Activated CD4-positive, alpha-beta T cell treated with anti-CD3 and anti-CD28 coated beads, Interleukin-2, amount 50 U/mL, for 16 hours (primary cell): ENCODE data around the gene PDGFRA.

Experiments
- DNase-seq: peaks from one replicate; pipeline ENCODE4 v3.0.0-alpha.2; 2020

PDGFRA gene

DNA sequence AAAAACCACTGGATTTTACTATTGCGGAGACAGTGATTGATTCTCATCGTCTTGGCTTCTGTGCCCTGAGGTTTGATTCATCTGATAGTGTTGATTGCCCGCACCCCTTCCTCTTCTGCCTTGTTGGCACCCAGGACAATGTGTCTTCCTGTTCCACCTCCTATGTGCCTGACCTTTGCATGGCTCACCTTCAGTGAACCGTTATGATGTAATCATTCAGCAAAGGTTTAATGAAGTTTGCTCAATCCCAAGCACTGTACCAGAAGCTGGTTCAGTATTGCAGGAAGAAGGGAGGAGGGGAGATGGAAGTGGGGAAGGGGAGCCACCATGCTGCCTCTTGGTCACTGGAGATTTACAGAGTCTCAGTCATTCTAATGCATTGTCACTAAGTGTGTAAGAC lies 36.3 kb downstream of the PDGFRA start:
- no peak for DNase-seq

DNA sequence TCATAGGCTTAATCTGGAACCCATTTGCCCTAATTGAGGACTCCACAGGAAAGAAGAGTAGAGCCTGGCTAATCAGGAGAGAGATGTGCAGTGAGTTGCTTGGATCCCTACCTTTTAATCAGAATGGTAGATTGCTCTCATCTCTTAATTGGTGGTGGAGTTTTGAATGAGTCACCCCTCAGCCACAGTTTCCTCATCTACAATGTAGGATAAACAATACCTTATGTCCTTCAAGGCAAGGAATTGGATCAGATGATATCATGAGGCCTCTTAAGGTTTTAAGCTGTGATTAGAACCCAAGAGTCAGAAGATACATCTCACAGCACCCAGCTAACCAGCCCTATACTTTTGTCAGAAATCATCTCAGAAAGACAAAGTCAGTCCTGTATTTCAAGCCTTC lies 39.1 kb downstream of the PDGFRA start:
- DNase-seq, result peak; percentile 15

DNA sequence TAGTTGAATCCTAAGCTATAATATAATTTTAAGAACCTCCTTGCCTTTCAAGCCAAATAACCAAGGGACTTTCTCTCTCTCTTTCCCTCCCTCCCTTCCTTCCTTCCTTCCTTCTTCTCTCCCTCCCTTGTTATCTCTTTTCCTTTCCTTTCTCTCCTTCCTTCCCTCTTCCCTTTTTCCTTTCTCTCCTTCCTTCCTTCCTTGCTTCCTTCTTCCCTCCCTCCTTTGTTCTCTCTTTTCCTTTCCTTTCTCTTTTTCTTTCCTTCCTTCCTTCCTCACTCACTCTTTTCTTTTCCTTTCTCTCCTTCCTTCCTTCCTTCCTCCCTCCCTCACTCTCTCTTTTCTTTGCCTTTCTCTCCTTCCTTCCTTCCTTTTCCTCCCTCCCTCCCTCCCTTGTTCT lies 42.4 kb downstream of the PDGFRA start:
- no peak for DNase-seq

DNA sequence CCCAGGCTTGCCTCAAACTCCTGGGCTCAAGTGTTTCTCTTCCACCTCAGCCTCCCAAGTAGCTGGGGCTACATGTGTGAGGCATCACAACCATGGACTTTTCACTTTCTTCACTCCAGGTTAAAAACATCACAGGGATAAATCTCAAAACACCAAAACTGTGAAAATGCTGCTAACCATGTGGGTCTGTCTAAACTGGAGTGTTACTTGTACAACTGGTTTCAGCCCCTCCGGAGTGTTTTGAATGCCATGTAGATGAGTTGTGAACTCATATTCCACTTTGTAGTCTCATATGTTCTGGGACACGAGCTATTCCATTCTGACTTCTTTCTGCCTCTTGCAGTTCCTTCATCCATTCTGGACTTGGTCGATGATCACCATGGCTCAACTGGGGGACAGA lies 43.0 kb downstream of the PDGFRA start:
- DNase-seq, result no peak

DNA sequence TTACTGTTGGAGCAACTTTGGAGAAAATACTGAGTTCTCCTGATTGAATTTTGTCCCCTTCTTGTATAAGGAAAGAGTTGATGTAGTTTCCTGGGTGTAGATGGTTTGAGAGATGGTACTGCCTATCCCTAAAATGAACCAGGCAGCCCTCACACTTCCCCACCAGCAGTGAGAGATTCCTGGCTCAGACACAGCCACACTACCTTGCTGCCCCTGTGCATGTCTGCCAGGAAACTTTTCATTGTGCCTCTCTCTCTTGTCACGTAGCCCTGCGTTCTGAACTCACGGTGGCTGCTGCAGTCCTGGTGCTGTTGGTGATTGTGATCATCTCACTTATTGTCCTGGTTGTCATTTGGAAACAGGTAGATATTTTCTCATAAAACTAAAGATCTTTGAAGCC lies 45.2 kb downstream of the PDGFRA start:
- no peak for DNase-seq

DNA sequence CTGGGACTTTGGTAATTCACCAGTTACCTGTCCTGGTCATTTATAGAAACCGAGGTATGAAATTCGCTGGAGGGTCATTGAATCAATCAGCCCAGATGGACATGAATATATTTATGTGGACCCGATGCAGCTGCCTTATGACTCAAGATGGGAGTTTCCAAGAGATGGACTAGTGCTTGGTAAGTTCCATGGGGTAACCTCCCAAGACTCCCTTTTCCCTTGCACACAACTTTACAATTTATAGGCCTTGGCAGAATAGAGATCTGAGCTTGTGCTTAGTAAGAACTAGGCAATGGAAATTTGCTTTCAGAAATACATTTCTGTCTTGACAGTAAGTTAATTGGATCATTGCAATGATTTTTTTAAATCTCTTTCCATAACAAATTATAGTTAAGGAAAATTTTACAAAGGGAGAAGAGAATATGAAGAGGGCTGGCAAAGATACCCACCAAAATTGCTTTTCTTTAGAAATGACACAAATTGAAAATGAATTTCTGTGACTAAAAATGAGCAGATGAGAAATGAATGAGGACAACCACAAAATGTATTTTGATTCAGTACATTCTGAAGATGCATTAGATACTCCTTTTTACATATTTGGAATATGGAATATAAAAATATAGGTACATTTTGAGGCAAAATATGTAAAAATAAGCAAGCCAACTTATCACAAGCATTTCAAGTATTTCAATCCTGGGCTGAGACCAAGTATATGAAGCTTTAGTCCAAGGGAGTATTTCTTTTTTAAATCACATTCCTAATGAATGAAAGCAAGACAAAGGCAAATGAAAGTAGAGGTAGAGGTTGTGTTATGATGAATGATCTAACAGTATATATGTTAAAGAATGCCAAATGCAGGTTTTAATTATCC lies 45.9 kb downstream of the PDGFRA start:
- peak; percentile 39 for DNase-seq

DNA sequence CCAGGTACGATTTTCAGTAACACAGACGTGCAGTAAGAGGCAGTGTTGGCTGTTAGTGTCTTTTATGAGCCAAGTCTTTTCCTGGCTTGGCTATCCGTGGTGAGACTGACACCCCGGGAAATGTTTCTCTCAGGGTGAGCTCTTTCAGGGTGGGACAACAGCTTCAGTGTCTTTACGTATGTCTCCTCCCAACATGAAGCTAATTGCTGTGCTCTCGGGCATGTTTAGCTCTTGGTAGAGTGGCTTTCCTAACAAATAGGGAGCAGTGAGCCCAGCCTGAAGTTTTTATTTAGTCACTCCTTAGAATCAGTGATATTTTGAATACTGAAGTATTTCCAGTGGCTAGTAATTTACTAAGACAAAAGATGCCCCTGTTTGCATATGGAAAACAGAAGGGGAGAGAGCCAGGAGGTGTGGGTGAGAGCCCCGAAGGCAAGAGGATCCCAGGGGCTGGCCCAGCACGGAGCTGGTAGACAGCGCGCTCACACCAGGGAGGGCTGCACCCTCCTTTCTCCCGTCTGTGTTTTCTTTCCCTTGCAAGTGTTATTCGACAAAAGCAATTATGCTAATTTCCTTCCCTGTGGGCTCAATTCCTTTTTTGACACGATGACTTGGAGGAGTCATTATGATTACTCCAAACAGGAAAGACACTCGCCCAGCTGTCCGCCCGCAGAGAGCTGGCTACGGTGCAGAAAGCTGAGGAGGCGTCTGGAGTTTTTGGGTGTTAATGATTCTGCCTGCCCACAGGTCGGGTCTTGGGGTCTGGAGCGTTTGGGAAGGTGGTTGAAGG lies 47.7 kb downstream of the PDGFRA start:
- peak; percentile 40 for DNase-seq

DNA sequence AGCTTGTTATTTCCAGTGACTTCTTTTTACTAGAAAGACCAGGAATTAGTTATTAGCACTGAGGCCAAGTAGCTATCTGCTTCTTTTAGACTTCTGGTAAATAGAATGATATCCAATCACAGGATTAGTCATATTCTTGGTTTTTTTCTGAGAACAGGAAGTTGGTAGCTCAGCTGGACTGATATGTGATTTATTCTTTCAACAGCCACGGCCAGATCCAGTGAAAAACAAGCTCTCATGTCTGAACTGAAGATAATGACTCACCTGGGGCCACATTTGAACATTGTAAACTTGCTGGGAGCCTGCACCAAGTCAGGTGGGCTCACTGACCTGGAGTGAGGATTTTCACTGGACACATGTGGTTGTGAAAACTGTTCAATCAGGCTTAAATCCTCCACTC lies 48.6 kb downstream of the PDGFRA start:
- DNase-seq, result peak; percentile 78

DNA sequence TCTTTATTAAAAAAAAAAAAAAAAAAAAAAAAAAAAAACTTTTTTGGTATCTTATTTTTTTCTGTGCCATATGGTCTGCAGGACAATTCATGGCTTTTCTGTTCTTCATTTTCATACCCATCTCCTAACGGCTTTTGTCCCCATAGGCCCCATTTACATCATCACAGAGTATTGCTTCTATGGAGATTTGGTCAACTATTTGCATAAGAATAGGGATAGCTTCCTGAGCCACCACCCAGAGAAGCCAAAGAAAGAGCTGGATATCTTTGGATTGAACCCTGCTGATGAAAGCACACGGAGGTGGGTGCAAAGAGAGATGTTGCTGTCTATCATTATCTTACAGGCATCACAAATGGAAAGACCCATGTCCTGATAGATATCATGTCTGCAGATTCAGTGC lies 49.1 kb downstream of the PDGFRA start:
- DNase-seq, result no peak

DNA sequence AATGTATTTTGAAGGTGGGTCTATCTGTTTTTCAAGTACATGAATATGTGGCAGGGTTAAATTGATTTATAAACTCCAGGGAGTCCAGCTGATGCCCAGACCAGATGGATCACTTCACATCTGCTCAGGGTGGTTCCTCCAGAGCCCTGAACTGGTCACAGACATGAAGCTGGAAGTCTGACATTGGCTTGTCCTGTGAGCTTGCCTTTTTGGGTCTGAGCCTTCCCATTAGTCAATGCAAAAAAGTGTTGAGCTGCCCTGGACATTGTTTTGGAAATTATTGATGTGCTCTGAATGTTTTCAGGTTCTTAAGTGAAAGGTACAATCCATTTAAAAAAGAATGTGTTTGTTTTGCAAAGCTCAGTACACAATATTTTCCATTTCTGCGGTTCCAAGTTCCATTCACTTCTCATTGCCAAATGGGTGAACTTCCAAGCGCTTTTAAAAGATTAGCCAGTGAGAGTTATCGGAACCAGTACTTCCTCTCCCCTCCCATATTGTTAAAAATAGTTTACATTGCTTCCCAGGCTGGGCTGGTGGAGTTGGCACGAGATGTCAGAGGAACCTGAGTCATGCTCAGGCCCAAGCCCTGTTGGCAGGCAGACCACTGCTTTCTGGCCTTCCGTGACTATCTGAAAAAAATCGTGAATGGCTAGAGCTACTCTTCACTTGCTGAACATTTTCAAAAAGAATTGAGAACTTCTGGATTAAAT lies 52.1 kb downstream of the PDGFRA start:
- DNase-seq, result no peak

DNA sequence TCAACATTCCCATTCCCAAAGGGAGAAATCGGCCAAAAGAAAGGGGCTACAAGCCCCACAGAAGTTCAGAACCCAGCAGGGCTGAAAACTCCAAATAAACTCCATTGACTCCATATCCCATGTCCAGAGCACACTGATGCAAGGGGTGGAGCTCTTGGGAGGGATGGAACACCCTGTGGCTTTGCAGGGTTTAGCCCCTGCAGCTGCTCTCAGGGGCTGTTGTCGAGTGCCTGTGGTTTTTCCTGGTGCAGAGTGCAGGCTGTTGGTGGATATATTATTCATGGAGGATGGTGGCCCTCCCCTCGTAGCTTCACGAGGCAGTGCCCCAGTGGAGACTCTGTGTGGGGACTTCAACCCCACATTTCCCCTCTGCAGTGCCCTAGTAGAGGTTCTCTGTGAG lies 53.7 kb downstream of the PDGFRA start:
- DNase-seq, result no peak

DNA sequence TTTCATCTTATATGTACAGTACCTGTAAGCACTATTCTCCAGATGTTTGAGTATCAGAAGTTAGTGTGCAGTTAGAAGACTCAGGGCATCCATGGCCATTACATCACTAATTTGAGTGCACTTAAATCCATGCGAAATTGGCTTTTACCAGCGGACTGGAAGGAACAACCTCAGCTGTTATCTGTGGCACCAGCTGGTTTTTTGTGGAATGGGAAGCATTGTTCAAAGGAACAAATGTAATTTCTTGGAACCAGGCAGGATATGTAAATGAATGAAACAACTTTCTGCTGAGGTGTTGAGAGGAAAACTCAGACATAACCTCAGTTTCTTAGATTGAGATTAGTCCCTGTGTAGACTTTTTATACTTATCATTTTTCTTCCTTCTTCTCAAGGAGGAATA lies 60.2 kb downstream of the PDGFRA start:
- no peak for DNase-seq

DNA sequence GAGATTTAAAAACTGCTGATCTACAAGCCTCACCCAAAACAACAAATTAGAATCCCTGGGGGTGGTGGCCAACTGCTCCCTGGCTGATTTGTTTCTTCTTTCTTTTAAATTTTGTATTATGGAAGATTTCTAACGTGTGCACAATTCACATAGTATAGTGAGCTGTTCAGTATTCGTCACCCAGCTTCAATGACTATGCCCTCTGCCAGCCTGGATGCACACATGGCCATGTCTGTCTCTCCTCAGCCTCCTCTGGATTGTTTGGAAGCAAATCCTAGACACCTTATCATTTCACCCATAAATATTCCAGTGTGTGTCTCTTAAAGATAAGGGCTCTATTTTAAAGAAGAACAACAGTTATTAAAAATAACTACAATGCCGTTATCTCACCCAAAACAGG lies 61.9 kb downstream of the PDGFRA start:
- no peak for DNase-seq

DNA sequence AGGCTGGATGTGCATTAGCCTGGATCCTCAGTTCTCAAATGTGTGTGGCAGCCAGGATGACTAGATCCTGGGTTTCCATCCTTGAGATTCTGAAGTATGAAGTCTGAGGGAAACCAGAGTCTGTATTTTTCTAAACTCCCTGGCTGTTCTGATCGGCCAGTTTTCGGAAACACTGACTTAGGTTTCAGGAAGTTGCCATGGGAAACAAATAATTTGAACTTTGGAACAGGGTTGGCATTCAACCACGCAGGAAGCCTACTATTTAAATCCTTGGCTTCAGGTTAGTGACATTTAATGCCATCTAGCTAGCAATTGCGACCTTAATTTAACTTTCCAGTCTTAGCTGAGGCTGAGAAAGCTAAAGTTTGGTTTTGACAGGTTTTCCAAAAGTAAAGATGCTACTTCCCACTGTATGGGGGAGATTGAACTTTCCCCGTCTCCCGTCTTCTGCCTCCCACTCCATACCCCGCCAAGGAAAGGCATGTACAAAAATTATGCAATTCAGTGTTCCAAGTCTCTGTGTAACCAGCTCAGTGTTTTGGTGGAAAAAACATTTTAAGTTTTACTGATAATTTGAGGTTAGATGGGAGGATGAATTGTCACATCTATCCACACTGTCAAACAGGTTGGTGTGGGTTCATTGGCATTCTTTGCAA lies 67.6 kb downstream of the PDGFRA start:
- no peak for DNase-seq

DNA sequence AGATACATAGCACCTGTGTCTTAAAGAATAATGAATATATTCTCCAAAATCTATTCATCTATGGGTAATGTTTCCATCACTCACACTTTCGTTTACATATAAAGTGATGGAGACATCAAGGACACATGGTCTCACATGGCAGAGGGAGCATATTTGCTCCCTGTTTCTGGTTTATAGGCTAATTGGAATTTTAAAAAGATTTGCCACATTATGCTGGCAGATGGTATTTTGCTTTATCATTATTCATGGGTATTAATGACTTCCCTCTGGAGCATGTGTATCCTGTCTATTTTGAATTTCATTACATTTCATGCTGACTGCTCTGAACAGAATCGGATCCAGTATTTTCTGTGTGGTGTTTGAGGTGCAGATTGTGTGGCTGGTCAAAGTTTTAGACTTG lies 79.0 kb downstream of the PDGFRA start:
- no peak for DNase-seq

DNA sequence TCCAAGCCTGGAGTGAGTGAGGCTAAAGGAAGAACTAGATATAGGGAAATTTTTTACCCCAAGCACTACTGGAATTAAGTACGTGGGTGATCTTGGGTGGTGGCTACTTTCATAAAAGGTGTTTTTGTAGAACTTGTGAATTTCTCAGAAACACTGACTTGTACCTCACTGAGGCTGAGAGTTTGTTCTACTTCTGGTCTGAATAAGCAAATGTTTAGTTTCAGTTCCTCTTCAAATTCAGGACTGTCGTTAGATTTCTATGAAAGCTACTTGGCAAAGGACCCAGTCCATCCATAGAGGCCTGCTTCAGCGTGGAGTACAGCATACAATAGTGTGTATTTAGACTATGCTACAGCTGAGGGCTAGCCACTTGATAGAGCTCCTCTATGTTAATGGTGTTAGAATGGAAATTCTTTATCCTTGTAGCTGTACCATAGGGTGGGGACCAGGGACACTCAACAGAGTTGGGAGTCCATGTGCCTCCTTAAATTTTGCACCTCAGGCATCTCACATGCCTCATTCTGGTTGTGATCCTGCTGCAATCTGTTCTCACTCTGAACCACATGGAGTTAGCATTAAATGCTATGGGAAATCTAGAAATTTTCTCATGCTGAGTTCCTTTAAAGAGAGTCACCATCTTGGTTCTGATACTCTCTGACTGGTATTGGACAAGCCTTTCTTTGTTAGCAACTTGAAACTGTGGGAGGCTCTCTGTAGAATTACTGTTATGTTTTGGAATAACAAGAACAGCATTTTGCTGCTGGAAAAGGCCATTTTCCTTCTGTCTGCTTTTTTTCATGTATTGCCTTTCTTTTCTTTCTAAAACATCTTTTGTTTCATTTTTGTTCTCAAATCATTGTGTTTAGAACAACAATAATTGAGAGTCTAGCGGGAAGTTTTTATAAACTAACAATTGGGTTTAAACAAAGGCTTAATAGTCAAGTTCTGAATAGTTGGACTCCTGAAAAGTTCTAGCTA lies 86.8 kb downstream of the PDGFRA start:
- peak; percentile 68 for DNase-seq

DNA sequence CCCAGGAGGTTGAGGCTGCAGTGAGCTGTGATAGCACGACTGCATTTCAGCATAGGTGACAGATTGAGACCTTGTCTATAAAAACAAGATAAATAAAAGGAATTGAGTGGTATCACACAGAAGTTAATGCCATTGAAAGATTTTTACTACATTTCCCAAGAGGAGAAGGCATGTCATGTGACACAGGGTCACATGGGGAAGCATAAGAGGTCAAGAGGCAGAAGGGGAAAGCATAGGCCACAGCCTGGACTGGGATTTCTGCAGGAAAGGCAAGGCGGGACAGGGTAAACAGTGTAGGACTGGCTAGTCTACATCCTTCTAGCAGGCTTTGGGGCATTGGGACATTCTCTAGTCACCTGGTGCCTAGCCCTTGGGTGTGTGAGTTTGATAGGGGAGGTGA lies 88.6 kb downstream of the PDGFRA start:
- DNase-seq, result no peak

DNA sequence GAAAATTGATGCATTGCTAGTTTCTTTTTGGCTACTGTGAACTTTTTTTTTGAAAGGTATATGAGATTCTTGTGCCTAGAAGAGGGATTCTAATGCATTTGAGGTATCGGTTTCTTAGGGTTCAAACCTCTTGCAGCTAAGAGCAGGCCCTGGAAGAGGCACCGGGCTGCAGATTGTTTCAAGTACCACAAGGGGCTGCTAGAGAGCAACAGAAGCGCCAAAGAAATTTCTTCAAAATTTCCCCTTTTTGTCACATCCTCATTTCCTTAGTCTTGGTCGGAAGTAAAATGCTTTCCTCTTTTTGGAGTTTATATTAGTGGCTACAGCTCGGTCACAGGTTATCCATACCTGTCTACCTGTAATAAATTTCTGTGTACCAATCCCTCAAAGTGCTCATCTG lies 89.8 kb downstream of the PDGFRA start:
- peak; percentile 37 for DNase-seq

DNA sequence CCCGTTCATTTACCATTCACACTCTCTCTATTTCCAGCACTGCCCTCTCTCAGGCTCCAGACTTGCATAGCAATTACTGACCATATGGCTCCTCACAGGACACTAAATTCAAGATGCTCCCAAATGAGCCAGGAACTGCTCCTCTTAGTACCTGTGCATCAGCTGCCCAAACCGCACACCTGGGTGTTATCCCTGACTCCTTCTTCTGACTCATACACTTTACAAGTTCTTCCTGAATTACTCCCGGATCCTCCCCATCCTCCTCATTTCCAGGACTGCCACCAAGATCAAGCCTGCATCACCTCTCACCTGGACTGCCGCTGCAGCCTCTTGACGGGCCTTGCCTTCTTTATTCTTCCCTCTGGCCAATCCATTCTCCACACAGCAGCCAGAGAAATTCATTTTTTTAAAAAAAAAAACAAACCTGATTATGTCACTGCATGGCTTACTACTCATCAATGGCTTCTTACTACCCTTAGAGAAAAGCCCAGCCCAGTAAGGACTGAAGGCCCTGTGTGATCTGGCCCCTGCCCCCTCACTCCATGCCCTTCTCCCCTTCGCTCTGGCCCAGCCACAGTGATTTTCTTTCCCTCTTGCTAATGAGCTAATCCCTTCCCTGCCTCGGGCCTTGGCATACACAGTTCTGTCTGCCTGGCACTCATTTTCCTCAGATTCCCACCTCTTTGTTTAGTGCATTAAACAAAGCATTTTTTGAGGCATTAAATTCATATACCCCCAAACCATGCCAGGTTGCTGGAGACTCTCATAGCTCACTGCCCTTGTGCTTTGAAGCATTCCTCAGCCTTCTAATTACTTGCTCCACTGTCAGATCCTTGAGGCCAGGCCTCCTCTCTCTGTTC lies 92.0 kb downstream of the PDGFRA start:
- no peak for DNase-seq

DNA sequence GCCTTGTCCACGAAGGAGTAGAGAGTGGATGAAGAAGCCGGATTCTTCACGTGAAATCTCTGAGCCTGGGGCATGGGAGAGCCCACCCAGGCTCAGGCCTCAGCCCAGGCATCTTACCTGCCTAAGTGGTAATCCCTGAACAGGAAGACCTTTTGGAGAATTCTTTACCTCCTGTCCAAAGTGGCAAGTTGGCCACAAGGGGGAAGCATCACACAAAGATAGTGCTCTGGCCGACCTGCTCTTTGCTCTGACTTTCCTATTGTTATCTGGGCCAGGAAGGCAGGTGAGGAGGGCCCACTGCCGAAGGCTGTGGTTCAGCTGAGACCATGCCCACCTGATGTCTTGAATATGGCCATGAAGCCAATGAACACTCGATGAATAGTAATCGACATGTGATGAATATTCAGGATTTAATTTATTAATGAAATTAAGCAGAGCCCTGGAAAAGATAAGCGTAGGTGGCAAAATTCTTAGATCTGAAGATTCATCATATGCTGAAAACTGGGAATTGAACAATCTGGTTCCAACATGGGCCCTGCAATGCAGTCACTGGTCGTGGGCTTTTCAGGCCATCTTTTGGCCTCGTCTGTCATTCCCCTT lies 93.8 kb downstream of the PDGFRA start:
- DNase-seq, result peak; percentile 64
